Transverse colon (tissue), 4 donors: Measurements from ENCODE around the gene UNC45A.
A peak's percentile ranks its signal among the peaks of the same experiment; 100 is the strongest.

Source experiments
- EP300 ChIP-seq: sonication (generic); formaldehyde crosslinking; IDR thresholded peaks from one replicate; pipeline ENCODE4 v1.6.1; 2017; ENCODE audit warnings: antibody characterized with exemption, low read depth
- POLR2AphosphoS5 ChIP-seq, 3 donors: sonication (generic); formaldehyde crosslinking; IDR thresholded peaks; one replicate each; pipeline ENCODE4 v1.6.1; 2016; ENCODE audit warnings: antibody characterized with exemption in 3 of 3
- TF ChIP-seq, protein P1 (sequence below), 5 experiments: fragments of 200-600 bp in 3 of 5; fragments of 450-650 bp in 2 of 5; sonication (generic) in 3 of 5; IDR thresholded peaks; 1 replicate in 2 of 5; 2 replicates in 3 of 5; pipeline ENCODE4 v1.5.1; 2016 to 2017; ENCODE audit warnings: antibody characterized with exemption in 5 of 5, inconsistent platforms in 3 of 5, mild to moderate bottlenecking in 2 of 5, moderate library complexity in 1 of 5

GRCh38 chr15:90956274-90957030 lies 21.4 kb downstream of the UNC45A start:
- TF ChIP-seq, protein P1, sequence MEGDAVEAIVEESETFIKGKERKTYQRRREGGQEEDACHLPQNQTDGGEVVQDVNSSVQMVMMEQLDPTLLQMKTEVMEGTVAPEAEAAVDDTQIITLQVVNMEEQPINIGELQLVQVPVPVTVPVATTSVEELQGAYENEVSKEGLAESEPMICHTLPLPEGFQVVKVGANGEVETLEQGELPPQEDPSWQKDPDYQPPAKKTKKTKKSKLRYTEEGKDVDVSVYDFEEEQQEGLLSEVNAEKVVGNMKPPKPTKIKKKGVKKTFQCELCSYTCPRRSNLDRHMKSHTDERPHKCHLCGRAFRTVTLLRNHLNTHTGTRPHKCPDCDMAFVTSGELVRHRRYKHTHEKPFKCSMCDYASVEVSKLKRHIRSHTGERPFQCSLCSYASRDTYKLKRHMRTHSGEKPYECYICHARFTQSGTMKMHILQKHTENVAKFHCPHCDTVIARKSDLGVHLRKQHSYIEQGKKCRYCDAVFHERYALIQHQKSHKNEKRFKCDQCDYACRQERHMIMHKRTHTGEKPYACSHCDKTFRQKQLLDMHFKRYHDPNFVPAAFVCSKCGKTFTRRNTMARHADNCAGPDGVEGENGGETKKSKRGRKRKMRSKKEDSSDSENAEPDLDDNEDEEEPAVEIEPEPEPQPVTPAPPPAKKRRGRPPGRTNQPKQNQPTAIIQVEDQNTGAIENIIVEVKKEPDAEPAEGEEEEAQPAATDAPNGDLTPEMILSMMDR (IDR thresholded peaks at IDR 0.05), result peak; percentile 89 to 97 (median 95)
- TF ChIP-seq POLR2AphosphoS5 (IDR thresholded peaks at IDR 0.05) (peak in 1 of 3 donors; percentile 8), EP300 (no peak)
